ENCODE results near the gene RNF123.

RNF123 gene

DNA sequence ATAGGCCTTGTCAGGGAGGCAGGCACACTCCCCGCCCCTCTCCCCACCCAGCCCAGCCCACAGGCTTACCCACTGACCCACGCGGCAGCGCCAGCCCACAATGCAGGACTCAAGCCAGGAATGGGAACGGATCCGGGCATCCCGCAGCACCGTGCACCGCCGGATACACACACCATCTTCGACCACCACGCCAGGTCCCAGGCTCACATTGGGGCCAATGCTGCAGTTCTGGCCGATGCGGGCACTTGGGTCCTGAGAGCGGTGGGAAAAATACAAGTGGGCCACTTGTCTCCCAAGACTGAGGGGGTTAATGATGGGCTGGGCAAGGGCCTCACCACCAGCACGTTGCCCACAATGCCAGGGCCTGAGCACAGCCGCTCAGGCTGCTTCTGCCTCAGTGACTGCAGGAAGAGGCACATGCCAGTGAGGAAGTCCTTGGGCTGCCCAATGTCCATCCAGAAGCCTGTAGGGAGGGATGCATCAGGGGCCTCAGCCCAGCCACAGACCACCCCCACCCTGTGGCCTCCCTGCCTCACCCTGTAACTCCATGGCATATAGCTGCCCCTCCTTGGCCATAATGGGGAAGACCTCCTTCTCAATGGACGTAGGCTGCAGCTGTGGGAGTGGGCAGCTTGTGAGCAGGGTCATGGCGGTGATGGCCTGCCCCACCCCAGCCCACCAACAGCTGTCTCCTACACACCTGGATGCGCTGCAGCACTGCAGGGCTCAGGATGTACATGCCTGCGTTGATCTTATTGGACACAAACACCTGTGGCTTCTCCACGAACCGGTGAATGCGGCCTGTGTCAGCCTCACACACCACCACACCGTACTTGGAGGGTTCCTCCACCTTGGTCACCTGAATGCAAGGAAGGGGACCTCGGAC, 32.8 kb downstream of the RNF123 start:
- H3K4me3 ChIP-seq (ENCODE audit: low read depth, low read length): no peak overlapping the region
- in situ Hi-C loops (cut with HindIII; ENCODE audit: low sequenced_read_pairs): no loop called here

DNA sequence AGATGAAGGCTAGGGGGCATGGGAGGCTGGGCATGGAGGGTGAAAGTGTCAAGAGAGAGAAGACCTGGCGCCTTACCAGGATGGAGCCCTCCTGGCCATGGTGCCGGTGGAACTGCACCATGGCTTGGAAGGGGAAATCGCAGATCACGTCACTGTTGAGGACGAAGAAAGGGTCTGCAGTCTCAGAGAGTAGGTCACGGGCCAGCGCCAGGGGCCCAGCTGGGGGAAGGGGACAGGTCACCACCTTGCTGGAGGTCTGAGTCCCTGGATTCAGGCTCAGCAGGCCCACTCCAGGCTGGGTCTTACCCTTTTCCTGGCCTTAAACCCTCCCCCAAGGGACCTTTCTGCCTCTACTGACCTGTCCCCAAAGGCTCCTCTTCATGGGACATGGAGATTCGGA, 33.5 kb downstream of the RNF123 start:
- TF ChIP-seq, protein P1, sequence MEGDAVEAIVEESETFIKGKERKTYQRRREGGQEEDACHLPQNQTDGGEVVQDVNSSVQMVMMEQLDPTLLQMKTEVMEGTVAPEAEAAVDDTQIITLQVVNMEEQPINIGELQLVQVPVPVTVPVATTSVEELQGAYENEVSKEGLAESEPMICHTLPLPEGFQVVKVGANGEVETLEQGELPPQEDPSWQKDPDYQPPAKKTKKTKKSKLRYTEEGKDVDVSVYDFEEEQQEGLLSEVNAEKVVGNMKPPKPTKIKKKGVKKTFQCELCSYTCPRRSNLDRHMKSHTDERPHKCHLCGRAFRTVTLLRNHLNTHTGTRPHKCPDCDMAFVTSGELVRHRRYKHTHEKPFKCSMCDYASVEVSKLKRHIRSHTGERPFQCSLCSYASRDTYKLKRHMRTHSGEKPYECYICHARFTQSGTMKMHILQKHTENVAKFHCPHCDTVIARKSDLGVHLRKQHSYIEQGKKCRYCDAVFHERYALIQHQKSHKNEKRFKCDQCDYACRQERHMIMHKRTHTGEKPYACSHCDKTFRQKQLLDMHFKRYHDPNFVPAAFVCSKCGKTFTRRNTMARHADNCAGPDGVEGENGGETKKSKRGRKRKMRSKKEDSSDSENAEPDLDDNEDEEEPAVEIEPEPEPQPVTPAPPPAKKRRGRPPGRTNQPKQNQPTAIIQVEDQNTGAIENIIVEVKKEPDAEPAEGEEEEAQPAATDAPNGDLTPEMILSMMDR (IDR thresholded peaks at IDR 0.05; ENCODE audit: low read depth, low read length): no peak
- in situ Hi-C loops (cut with HindIII; ENCODE audit: low sequenced_read_pairs): no loop called here
- DNase-seq (ENCODE audit: low read depth, low spot score): no peak
- peak overlapping the region; percentile 99 for H3K4me3 ChIP-seq (ENCODE audit: low read depth, low read length)

More for the DNA sequence above, 32.8 kb downstream of the RNF123 start:
- TF ChIP-seq, protein P1 (IDR thresholded peaks at IDR 0.05; ENCODE audit: low read depth, low read length): no peak
- DNase-seq (ENCODE audit: low read depth, low spot score): no peak

- peak; percentile 23 for DNase-seq (ENCODE audit: low read depth, low spot score)
- TF ChIP-seq, protein P1 (IDR thresholded peaks at IDR 0.05; ENCODE audit: low read depth, low read length): no peak
- in situ Hi-C loops (cut with HindIII; ENCODE audit: low sequenced_read_pairs): no loop called here
- H3K4me3 ChIP-seq (ENCODE audit: low read depth, low read length): peak overlapping the region; percentile 99
Measured at GRCh38 chr3:49723296-49723627, 33.9 kb downstream of the RNF123 start.

- H3K4me3 ChIP-seq (ENCODE audit: low read depth, low read length): peak within 1 kb of the TSS; percentile 99
- TF ChIP-seq, protein P1 (IDR thresholded peaks at IDR 0.05; ENCODE audit: low read depth, low read length): no peak
- DNase-seq (ENCODE audit: low read depth, low spot score): peak; percentile 98
- in situ Hi-C loops (cut with HindIII; ENCODE audit: low sequenced_read_pairs): no loop called here
Measured at GRCh38 chr3:49723628-49724551, 34.5 kb downstream of the RNF123 start, which contains the start of gene GMPPB. Gene GMPPB, minus strand, starts transcription at chr3:49723951. Its CDS starts 225 bp downstream, at chr3:49723726.

DNA sequence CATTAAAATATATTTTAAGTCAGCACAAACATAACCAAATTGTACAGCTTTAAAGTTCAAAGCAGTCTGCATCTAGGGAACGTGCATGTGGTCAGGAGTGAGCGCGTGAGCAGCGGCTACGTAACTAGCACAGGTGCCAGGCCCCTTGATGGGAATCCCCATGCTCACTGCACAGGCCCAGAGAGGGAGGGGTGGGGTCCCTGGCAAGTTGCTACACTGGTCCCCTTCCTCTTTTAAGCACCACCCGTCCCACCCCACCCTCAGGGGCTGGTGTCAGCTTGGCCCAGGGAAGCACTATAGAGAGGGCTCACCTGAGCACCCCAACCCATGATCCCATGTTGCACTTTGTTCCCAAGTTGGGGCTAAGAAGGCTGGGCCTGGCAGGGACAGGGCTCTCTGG, 35.2 kb downstream of the RNF123 start:
- in situ Hi-C loops (cut with HindIII; ENCODE audit: low sequenced_read_pairs): no loop called here
- H3K4me3 ChIP-seq (ENCODE audit: low read depth, low read length): peak overlapping the region; percentile 55
- DNase-seq (ENCODE audit: low read depth, low spot score): peak; percentile 21
- TF ChIP-seq, protein P1 (IDR thresholded peaks at IDR 0.05; ENCODE audit: low read depth, low read length): no peak

DNA sequence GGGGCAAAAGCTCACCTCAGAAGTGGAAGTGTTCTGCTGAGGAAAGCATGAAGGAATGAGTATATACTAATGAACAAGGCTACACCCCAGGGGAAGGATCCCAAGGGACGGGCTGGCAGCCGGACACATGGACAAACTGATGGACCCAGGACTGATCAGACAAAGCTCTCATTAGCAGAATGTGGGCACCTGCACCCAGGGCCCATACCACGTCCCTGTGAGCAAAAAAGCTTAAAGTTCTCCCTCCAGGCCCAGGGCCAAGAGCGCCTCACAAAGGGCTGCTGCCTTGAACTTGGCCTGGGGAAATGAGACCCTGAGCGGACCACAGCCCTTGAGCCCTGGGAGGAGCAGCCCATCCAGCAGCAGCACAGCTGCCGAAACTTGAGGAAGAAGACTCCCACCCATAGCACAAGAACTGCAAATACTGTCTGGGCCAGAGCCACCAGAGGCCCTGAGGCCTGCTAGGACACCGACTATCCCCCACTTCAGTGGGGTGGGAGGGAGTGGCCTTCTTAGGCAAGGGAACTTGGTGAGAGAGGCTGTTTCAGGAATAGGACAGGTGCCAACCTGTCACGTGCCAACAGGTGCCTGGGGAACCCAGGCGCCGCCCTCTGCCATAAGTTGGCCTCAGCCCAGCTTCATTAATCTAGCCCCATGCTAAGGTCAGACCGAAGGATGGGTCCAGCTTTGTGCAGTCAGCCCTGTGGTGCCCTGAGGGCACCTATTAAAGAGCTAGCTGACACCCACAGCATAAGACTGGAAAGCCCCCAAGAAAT, 36.7 kb downstream of the RNF123 start:
- in situ Hi-C loops (cut with HindIII; ENCODE audit: low sequenced_read_pairs): no loop called here
- DNase-seq (ENCODE audit: low read depth, low spot score): no peak
- H3K4me3 ChIP-seq (ENCODE audit: low read depth, low read length): no peak overlapping the region
- TF ChIP-seq, protein P1 (IDR thresholded peaks at IDR 0.05; ENCODE audit: low read depth, low read length): no peak
